ENCODE results near the gene LRMDA. TPM values are rescaled to one million over a fixed set of nuclear protein-coding genes. Genes with fewer than 3 reads are reported as not detected.

Gene LRMDA
- total RNA-seq, 2 donors from 2014 or later: 9.6 to 12.6 TPM

DNA sequence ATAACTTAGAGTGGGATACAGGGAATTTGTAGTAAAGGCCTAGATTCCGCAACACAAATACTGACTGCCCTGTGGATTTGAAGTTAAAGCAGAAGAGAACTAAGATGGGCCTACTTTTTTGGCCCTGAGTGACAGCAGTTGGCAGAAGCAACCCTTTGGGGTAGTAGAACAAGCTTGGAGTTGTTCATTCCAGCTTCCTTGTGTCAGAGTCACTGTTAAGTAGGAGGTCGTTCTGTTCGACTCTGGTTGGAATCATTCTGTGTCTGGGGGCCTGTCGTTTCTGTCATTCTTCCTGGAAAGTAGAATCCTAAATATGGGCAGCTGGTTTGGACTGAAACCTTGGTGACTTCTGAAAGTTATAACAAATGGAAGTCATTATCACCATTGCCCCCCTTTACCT lies 865.9 kb downstream of the LRMDA start:
- Histone ChIP-seq H3K4me3 (no peak overlapping the region), H3K36me3 (no peaks in the 10 kb centered on the region), H3K27ac (peak overlapping the region in 1 of 2 donors; percentile 44), H3K27me3 (replicated peaks; ENCODE audit: insufficient read depth) (no peaks in the 10 kb centered on the region), H3K4me1 (replicated peaks) (no peaks in the 10 kb centered on the region), H3K9me3 (no peaks in the 10 kb centered on the region)
- intact Hi-C loops (cut with DNase I): no loop called here
- TF ChIP-seq POLR2A (IDR thresholded peaks at IDR 0.05) (no peak), POLR2AphosphoS5 (IDR thresholded peaks at IDR 0.05) (no peak)
- TF ChIP-seq, protein P1, sequence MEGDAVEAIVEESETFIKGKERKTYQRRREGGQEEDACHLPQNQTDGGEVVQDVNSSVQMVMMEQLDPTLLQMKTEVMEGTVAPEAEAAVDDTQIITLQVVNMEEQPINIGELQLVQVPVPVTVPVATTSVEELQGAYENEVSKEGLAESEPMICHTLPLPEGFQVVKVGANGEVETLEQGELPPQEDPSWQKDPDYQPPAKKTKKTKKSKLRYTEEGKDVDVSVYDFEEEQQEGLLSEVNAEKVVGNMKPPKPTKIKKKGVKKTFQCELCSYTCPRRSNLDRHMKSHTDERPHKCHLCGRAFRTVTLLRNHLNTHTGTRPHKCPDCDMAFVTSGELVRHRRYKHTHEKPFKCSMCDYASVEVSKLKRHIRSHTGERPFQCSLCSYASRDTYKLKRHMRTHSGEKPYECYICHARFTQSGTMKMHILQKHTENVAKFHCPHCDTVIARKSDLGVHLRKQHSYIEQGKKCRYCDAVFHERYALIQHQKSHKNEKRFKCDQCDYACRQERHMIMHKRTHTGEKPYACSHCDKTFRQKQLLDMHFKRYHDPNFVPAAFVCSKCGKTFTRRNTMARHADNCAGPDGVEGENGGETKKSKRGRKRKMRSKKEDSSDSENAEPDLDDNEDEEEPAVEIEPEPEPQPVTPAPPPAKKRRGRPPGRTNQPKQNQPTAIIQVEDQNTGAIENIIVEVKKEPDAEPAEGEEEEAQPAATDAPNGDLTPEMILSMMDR (IDR thresholded peaks at IDR 0.05): no peak
- 53% methylated on average over 4 of the region's 4 CpGs for WGBS
- no peak for DNase-seq (ENCODE audit: low spot score)

DNA sequence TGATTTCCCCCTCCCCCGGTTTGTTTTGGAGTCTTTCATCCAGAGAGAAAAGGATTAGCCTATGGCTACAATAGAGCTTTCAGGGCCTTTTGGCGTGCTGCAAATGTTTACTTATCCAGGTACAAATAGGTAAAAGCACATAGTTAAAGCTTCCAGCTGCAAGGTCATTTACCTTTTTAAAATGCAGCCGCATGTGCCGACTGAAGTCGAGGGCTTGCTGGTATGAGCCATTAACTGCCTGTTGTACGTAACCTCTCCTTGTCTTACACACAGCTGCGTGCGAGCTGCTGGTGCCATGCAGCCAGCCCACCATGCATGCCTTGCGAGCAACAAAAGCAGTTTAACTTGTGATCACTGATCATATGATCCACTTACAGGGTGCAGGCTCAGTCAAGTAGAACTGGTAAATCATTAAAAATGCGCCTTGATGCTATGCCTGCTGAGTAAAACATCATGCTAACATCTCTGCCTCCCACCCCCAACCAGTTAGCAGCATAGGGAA lies 866.4 kb downstream of the LRMDA start:
- H3K4me1 ChIP-seq (replicated peaks): no peaks in the 10 kb centered on the region
- TF ChIP-seq, protein P1 (IDR thresholded peaks at IDR 0.05): no peak
- TF ChIP-seq POLR2AphosphoS5 (IDR thresholded peaks at IDR 0.05): peak; percentile 15
- TF ChIP-seq POLR2A (IDR thresholded peaks at IDR 0.05): no peak
- no peaks in the 10 kb centered on the region for H3K36me3 ChIP-seq
- 43% methylated on average over 10 of the region's 10 CpGs for WGBS
- intact Hi-C loops (cut with DNase I): no loop called here
- DNase-seq (ENCODE audit: low spot score): peak; percentile 28
- peak overlapping the region in 1 of 2 donors; percentile 44 for H3K27ac ChIP-seq
- no peak overlapping the region for H3K4me3 ChIP-seq
- no peaks in the 10 kb centered on the region for H3K27me3 ChIP-seq (replicated peaks; ENCODE audit: insufficient read depth)
- no peaks in the 10 kb centered on the region for H3K9me3 ChIP-seq

DNA sequence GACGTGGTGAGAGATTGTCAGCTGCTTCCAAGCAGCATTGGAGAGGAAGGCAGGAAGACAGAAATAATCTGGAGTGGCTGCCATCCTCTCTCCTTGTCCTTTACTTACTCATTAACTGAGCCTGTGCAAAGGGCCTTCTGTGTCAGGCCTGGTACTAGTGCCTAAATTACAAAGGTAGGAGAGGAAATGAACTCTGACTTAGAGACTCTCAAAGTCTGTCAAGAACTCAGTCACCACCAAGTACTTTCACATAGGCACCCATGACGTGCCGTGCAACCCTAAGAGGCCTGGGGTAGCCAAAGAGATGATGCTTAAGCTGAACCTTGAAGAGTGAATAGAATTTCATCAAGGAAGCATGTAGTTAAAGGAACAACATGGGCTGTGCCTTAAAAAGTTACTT lies 866.9 kb downstream of the LRMDA start:
- TF ChIP-seq, protein P1 (IDR thresholded peaks at IDR 0.05): no peak
- no peak for TF ChIP-seq POLR2AphosphoS5 (IDR thresholded peaks at IDR 0.05)
- TF ChIP-seq POLR2A (IDR thresholded peaks at IDR 0.05): no peak
- no peak overlapping the region for H3K4me3 ChIP-seq
- intact Hi-C loops (cut with DNase I): no loop called here
- no peaks in the 10 kb centered on the region for H3K4me1 ChIP-seq (replicated peaks)
- no peak overlapping the region for H3K27ac ChIP-seq
- no peaks in the 10 kb centered on the region for H3K36me3 ChIP-seq
- no peak for DNase-seq (ENCODE audit: low spot score)
- H3K27me3 ChIP-seq (replicated peaks; ENCODE audit: insufficient read depth): no peaks in the 10 kb centered on the region
- 81% methylated on average over 3 of the region's 3 CpGs for WGBS
- H3K9me3 ChIP-seq: no peaks in the 10 kb centered on the region

DNA sequence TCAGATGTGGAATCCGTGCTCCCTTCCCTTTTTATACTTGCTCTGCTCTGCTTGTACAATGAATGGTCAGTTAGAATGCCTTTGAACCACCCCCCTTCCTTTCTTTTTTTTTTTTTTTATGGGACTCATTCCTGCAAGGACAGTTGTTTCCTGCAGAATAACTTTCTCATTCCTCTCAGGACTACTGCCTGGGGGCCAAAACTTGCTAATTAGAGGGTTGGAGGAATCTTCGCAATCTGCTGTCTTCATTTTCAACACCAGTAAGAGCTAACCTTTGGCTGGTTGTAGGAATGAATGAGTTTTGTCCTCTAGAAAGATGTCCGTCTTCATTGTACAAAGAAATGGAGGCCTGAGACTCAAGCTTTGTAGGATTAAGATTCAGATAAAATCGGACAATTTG lies 868.1 kb downstream of the LRMDA start:
- Histone ChIP-seq H3K27ac (no peak overlapping the region), H3K4me1 (replicated peaks) (no peaks in the 10 kb centered on the region), H3K27me3 (replicated peaks; ENCODE audit: insufficient read depth) (no peaks in the 10 kb centered on the region), H3K36me3 (no peaks in the 10 kb centered on the region), H3K9me3 (no peaks in the 10 kb centered on the region), H3K4me3 (no peak overlapping the region)
- no peak for DNase-seq (ENCODE audit: low spot score)
- intact Hi-C loops (cut with DNase I): no loop called here
- no peak for TF ChIP-seq POLR2A (IDR thresholded peaks at IDR 0.05)
- TF ChIP-seq, protein P1 (IDR thresholded peaks at IDR 0.05): no peak
- no peak for TF ChIP-seq POLR2AphosphoS5 (IDR thresholded peaks at IDR 0.05)
- 86% methylated on average over 4 of the region's 4 CpGs for WGBS

DNA sequence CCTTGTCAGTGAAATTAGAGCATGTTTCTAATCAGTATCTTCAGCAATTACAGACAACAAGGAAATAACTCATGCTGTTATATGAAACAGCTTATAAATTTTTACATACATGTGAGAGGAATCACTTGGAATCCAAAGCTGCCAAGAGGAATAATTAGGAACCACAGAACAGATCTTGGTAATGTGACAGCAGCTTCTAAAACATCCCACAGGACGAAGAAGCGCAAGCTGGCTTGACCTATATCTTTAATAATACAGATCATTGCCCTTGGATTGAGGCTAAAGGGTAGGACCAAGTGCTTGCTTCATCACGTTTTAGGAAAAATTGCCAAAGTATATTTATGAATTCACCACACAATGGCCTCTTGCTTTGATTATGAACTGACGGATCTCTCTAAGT lies 869.8 kb downstream of the LRMDA start:
- no peaks in the 10 kb centered on the region for H3K36me3 ChIP-seq
- no peaks in the 10 kb centered on the region for H3K4me1 ChIP-seq (replicated peaks)
- intact Hi-C loops (cut with DNase I): loop anchor here (5.0 to 10.0 kb wide), 6 partner anchors 49 to 899 kb away; partner anchors contain the start of gene ZNF503
- DNase-seq (ENCODE audit: low spot score): no peak
- no peaks in the 10 kb centered on the region for H3K9me3 ChIP-seq
- 74% methylated on average over 4 of the region's 4 CpGs for WGBS
- no peak overlapping the region for H3K27ac ChIP-seq
- TF ChIP-seq POLR2A (IDR thresholded peaks at IDR 0.05): no peak
- TF ChIP-seq, protein P1 (IDR thresholded peaks at IDR 0.05): no peak
- no peak for TF ChIP-seq POLR2AphosphoS5 (IDR thresholded peaks at IDR 0.05)
- no peaks in the 10 kb centered on the region for H3K27me3 ChIP-seq (replicated peaks; ENCODE audit: insufficient read depth)
- H3K4me3 ChIP-seq: no peak overlapping the region
